Mucosa of descending colon (tissue), 3 donors: Measurements from ENCODE around the gene LGALS1. TPM values are rescaled to one million over a fixed set of nuclear protein-coding genes. Genes with fewer than 3 reads are reported as not detected.

Experiments used
- ATAC-seq: fragments of 200-7000 bp; cut with Tn5 transposase; one replicate; pipeline ENCODE4 v1.9.1; 2020; ENCODE audit warnings: mild to moderate bottlenecking, moderate library complexity
- DNase-seq, 3 donors: peaks; one replicate each; pipeline ENCODE4 v3.0.0-alpha.2; 2020
- H3K36me3 ChIP-seq: fragments of 200-600 bp; one replicate; pipeline ENCODE4 v1.8.0; 2021; ENCODE audit warnings: low read depth, mild to moderate bottlenecking
- H3K4me1 ChIP-seq: fragments of 200-600 bp; one replicate; pipeline ENCODE4 v1.8.0; 2021; ENCODE audit warnings: low read depth, mild to moderate bottlenecking
- H3K4me3 ChIP-seq: fragments of 200-600 bp; one replicate; pipeline ENCODE4 v1.8.0; 2021; ENCODE audit warnings: mild to moderate bottlenecking
- H3K9me3 ChIP-seq: fragments of 200-600 bp; one replicate; pipeline ENCODE4 v1.8.0; 2021; ENCODE audit warnings: mild to moderate bottlenecking
- CTCF ChIP-seq: fragments of 200-600 bp; IDR thresholded peaks from one replicate; pipeline ENCODE4 v1.8.0; 2022; ENCODE audit warnings: antibody characterized with exemption, mild to moderate bottlenecking
- intact Hi-C, 2 donors: fragments of 100-400 bp; cut with DNase I in 1 of 2; cut with micrococcal nuclease in 1 of 2; formaldehyde crosslinking; loops; one replicate each; pipeline versions ENCODE4 v1.11.0 to v1.11.1; 2022; cut with DNase I, micrococcal nuclease
- total RNA-seq, 3 donors: library from RNA; stranded (reverse); fragmentation: NEBNext Ultra II Directional in 2 of 3; extraction: Animal tissue kit (Norgen Biotek cat#: 25700) in 2 of 3; gene quantifications; one replicate each; pipeline versions ENCODE4 v1.2.1 to v1.2.4, GENCODE V29; 2021 to 2023
- donor health status: DM: no; HTN: no; CAD: no; lungs with moderate emphysema.
- donor health status: DM: no; HTN: no; CAD: no.
- donor health status: DM: no; HTN: yes; CAD: no.

The LGALS1 gene
- total RNA-seq, 3 donors from 2014 or later = 54.6 to 376 (median 150) TPM

GRCh38 chr22:37627545-37627944 is 47.9 kb upstream of the LGALS1 start:
- ATAC-seq = peak; percentile 46
- no peaks in the 10 kb centered on the region for H3K36me3 ChIP-seq
- peak in 2 of 3 donors; percentile 62 to 85 for DNase-seq
- intact Hi-C loops = loop anchor here in 1 of 2 donors (10.0 kb wide), 1 partner anchor 57 kb away; the partner anchor contains the start of gene NOL12
- H3K4me3 ChIP-seq = no peak overlapping the region
- H3K9me3 ChIP-seq = no peaks in the 10 kb centered on the region
- TF ChIP-seq CTCF = no peak
- H3K4me1 ChIP-seq = peaks cover 37% of the 10 kb centered on the region

- no peak for TF ChIP-seq CTCF
- Histone ChIP-seq H3K9me3 (no peaks in the 10 kb centered on the region), H3K4me1 (peaks cover 43% of the 10 kb centered on the region), H3K36me3 (no peaks in the 10 kb centered on the region), H3K4me3 (no peak overlapping the region)
- DNase-seq (no peak), ATAC-seq (no peak)
- intact Hi-C loops = loop anchor here in 1 of 2 donors (10.0 kb wide), 1 partner anchor 56 kb away; the partner anchor contains the start of gene NOL12
Observed at GRCh38 chr22:37628830-37629229, 46.6 kb upstream of the LGALS1 start.

DNA sequence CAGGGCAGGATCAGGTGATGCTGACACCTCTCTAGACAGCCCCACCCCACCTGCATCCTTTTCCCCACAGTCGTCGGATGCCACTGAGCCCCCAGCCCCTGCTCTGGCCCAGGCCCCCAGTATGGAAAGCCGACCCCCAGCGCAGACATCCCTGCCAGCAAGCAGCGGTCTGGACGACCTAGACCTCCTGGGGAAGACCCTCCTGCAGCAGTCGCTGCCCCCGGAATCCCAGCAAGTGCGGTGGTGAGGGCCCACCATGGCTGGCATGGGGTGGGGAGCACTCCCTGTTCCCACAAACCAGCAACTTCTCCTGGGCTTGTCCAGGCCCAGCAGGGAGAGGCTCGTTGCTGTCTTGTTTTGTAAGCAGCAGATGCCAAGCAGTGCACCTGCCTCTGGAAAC is 45.5 kb upstream of the LGALS1 start:
- intact Hi-C loops = loop anchor here in 1 of 2 donors (10.0 kb wide), 1 partner anchor 55 kb away; the partner anchor contains the start of gene NOL12
- ATAC-seq = no peak
- no peaks in the 10 kb centered on the region for H3K9me3 ChIP-seq
- H3K4me1 ChIP-seq = peaks cover 48% of the 10 kb centered on the region
- no peak for TF ChIP-seq CTCF
- no peak overlapping the region for H3K4me3 ChIP-seq
- DNase-seq = no peak
- H3K36me3 ChIP-seq = no peaks in the 10 kb centered on the region

- H3K4me3 ChIP-seq = no peak overlapping the region
- DNase-seq = no peak
- TF ChIP-seq CTCF = no peak
- intact Hi-C loops = no loop called here
- no peaks in the 10 kb centered on the region for H3K36me3 ChIP-seq
- no peaks in the 10 kb centered on the region for H3K9me3 ChIP-seq
- peaks cover 52% of the 10 kb centered on the region for H3K4me1 ChIP-seq
- ATAC-seq = no peak
Observed at GRCh38 chr22:37630839-37631435, 44.5 kb upstream of the LGALS1 start.

GRCh38 chr22:37631448-37632173 is 43.8 kb upstream of the LGALS1 start:
- no peak overlapping the region for H3K4me3 ChIP-seq
- H3K36me3 ChIP-seq = no peaks in the 10 kb centered on the region
- intact Hi-C loops = no loop called here
- ATAC-seq (no peak), DNase-seq (peak in 1 of 3 donors; percentile 44)
- TF ChIP-seq CTCF = no peak
- H3K9me3 ChIP-seq = no peaks in the 10 kb centered on the region
- peaks cover 52% of the 10 kb centered on the region for H3K4me1 ChIP-seq
